K562 (cell line): Measurements from ENCODE around the gene NDC1. TPM values are rescaled to one million over a fixed set of nuclear protein-coding genes. Genes with fewer than 3 reads are reported as not detected.

Experiments
- ATAC-seq: fragments of 200-7000 bp; cut with Tn5 transposase; 3 replicates; pipeline ENCODE4 v1.9.1; 2020; ENCODE audit warnings: moderate library complexity
- BruUV-seq: library from RNA; stranded (reverse); fragments of 400-500 nt; replicated peaks from 2 replicates; lab custom pipeline; 2021; lab: Mats Ljungman, UMichigan
- CTCF ChIA-PET: fragments of 300-600 bp; formaldehyde crosslinking; extraction: SDS; loops from one replicate; lab custom pipeline; 2021; ENCODE audit warnings: low intra/inter-chr PET ratio; lab: Yijun Ruan, JAX
- POLR2A ChIA-PET: fragments of 300-600, 350-650 bp; sonication (Branson Sonifier 250); formaldehyde crosslinking; extraction: SDS; loops from one replicate; lab custom pipeline; 2021; ENCODE audit warnings: antibody characterized with exemption, inconsistent platforms; lab: Yijun Ruan, JAX
- DNase-seq, 4 experiments: peaks; one replicate each; pipeline versions ENCODE4 v3.0.0 to v3.0.0-alpha.2; 2011 to 2018; ENCODE audit warnings: low spot score in 3 of 4, mixed read lengths in 3 of 4; ENCODE audit errors: extremely low read depth in 1 of 4
- FAIRE-seq: peaks from 2 replicates; lab custom pipeline; 2011; peaks lifted over from hg19 to GRCh38; lab: Jason Lieb, UNC
- H2AFZ ChIP-seq: 2 replicates; pipeline ENCODE4 v1.6.0; 2011; ENCODE audit warnings: low read depth, low read length, control low read depth, inconsistent platforms
- H3K27ac ChIP-seq: fragments of 200-600 bp; 3 replicates; pipeline ENCODE4 v1.8.0; 2011; ENCODE audit warnings: low read depth, mild to moderate bottlenecking, control low read depth, inconsistent platforms, low read length, moderate library complexity, mixed read lengths; ENCODE audit errors: extremely low read depth
- H3K27me3 ChIP-seq, 2 experiments: fragments of 300-600 bp in 1 of 2; 2 replicates in 1 of 2; 3 replicates in 1 of 2; pipeline versions ENCODE4 v1.6.0 to v1.8.0; 2011; ENCODE audit warnings: inconsistent platforms in 2 of 2, low read length in 2 of 2, mild to moderate bottlenecking in 1 of 2, mixed read lengths in 1 of 2, moderate library complexity in 1 of 2; ENCODE audit not compliant: control insufficient read depth in 2 of 2, insufficient read depth in 2 of 2
- H3K36me3 ChIP-seq: fragments of 300-600 bp; 3 replicates; pipeline ENCODE4 v1.8.0; 2011; ENCODE audit warnings: mild to moderate bottlenecking, low read length, inconsistent platforms; ENCODE audit not compliant: control insufficient read depth, insufficient read depth
- H3K4me1 ChIP-seq, 2 experiments: fragments of 200-600 bp in 1 of 2; replicated peaks in 1 of 2; 2 replicates in 1 of 2; 3 replicates in 1 of 2; pipeline versions ENCODE4 v1.5.1 to v1.8.0; 2011; ENCODE audit warnings: inconsistent platforms in 2 of 2, low read length in 2 of 2, mild to moderate bottlenecking in 1 of 2, mixed read lengths in 1 of 2, moderate library complexity in 1 of 2; ENCODE audit not compliant: control insufficient read depth in 2 of 2, insufficient read depth in 2 of 2
- H3K4me2 ChIP-seq: 2 replicates; pipeline ENCODE4 v1.6.1; 2011; ENCODE audit warnings: low read length, control low read depth, inconsistent platforms, mixed read lengths; ENCODE audit not compliant: insufficient read depth
- H3K4me3 ChIP-seq: fragments of 200-600 bp; sonication (generic), shearing (Covaris generic); 2 replicates; pipeline ENCODE4 v1.5.1; 2016; ENCODE audit warnings: control low read depth, inconsistent platforms
- H3K79me2 ChIP-seq: fragments of 200-600 bp; 3 replicates; pipeline ENCODE4 v1.8.0; 2011; ENCODE audit warnings: low read length, inconsistent platforms; ENCODE audit not compliant: control insufficient read depth, insufficient read depth
- H3K9ac ChIP-seq, 2 experiments: 2 replicates each; pipeline versions ENCODE4 v1.6.0 to v1.6.1; 2011; ENCODE audit warnings: low read depth in 2 of 2, low read length in 2 of 2, control low read depth in 1 of 2, inconsistent platforms in 1 of 2, mild to moderate bottlenecking in 1 of 2, mixed read lengths in 1 of 2; ENCODE audit not compliant: insufficient read depth in 1 of 2
- H3K9me1 ChIP-seq: one replicate; pipeline ENCODE4 v1.6.0; 2011; ENCODE audit warnings: inconsistent platforms, mild to moderate bottlenecking, low read length, moderate library complexity; ENCODE audit not compliant: control insufficient read depth, insufficient read depth
- H3K9me3 ChIP-seq: replicated peaks from 2 replicates; pipeline ENCODE4 v1.5.1; 2011; ENCODE audit warnings: low read depth, low read length, inconsistent platforms; ENCODE audit not compliant: control insufficient read depth, insufficient read depth
- H4K20me1 ChIP-seq: replicated peaks from 2 replicates; pipeline ENCODE4 v1.6.1; 2011; ENCODE audit warnings: low read length, inconsistent platforms, mixed read lengths; ENCODE audit not compliant: control insufficient read depth, insufficient read depth
- CBX2 ChIP-seq: fragments of 200-600 bp; sonication (generic); IDR thresholded peaks from one replicate; pipeline ENCODE4 v1.6.1; 2012; ENCODE audit warnings: mild to moderate bottlenecking, low read length, inconsistent platforms; ENCODE audit not compliant: insufficient read depth, poor library complexity, severe bottlenecking
- CBX8 ChIP-seq: fragments of 200-600 bp; sonication (generic); IDR thresholded peaks from 2 replicates; pipeline ENCODE4 v1.6.1; 2012; ENCODE audit warnings: borderline replicate concordance, mixed run types, low read depth, mild to moderate bottlenecking, moderate library complexity, mixed read lengths, low read length, control low read depth, inconsistent platforms; ENCODE audit not compliant: poor library complexity, severe bottlenecking; ENCODE audit errors: extremely low read depth
- FOXA1 ChIP-seq: fragments of 450-650 bp; IDR thresholded peaks from 2 replicates; pipeline ENCODE4 v1.6.1; 2016; ENCODE audit warnings: mild to moderate bottlenecking, borderline replicate concordance
- MCM7 ChIP-seq, 2 experiments: fragments of 450-650 bp; IDR thresholded peaks; 2 replicates each; pipeline ENCODE4 v1.6.1; 2016 to 2018
- NCOA6 ChIP-seq: fragments of 450-650 bp; IDR thresholded peaks from 2 replicates; pipeline ENCODE4 v1.6.1; 2017; ENCODE audit warnings: mild to moderate bottlenecking
- NONO ChIP-seq, 2 experiments: fragments of 200-400 bp in 1 of 2; fragments of 450-650 bp in 1 of 2; formaldehyde crosslinking in 1 of 2; IDR thresholded peaks; 2 replicates each; pipeline ENCODE4 v1.6.1; 2017; ENCODE audit warnings: low read depth in 2 of 2, mild to moderate bottlenecking in 2 of 2, moderate library complexity in 2 of 2, low read length in 1 of 2
- PHB ChIP-seq: fragments of 250-450 bp; sonication (Bioruptor Pico); IDR thresholded peaks from 2 replicates; pipeline ENCODE4 v1.5.0; 2021
- SREBF1 ChIP-seq: fragments of 150-350 bp; IDR thresholded peaks from 2 replicates; pipeline ENCODE4 v1.6.1; 2014; ENCODE audit warnings: antibody characterized with exemption, low read depth, low read length, borderline replicate concordance
- TCFL5 ChIP-seq: fragments of 250-450 bp; sonication (Bioruptor Pico); conservative IDR thresholded peaks from 2 replicates; pipeline ENCODE4 v1.6.1; 2021; ENCODE audit warnings: mild to moderate bottlenecking, moderate library complexity, matching md5 sums
- ZNF408 ChIP-seq: fragments of 250-450 bp; sonication (Bioruptor Pico); IDR thresholded peaks from 2 replicates; pipeline ENCODE4 v1.4.0; 2020; ENCODE audit warnings: low read depth, mild to moderate bottlenecking, moderate library complexity
- WGBS: fragments of 100-300 bp; shearing (Covaris generic); methylation state at CpG from one replicate; pipeline ENCODE4 v1.1.6; 2016; ENCODE audit warnings: low coverage, mixed read lengths; ENCODE audit not compliant: insufficient coverage; ENCODE audit errors: missing lambda C conversion rate; 5-methylcytosine and 5-hydroxymethylcytosine counted together
- in situ Hi-C: fragments of 300-500 bp; cut with MboI; formaldehyde crosslinking; loops from 4 replicates; pipeline ENCODE4 v1.15.0; 2018; ENCODE audit warnings: inconsistent platforms, mixed read lengths
- intact Hi-C: fragments of 100-400 bp; cut with micrococcal nuclease; formaldehyde crosslinking; loops from 2 replicates; pipeline ENCODE4 v1.14.2; 2022
- polyA plus RNA-seq, 8 experiments: library from polyadenylated mRNA; depleted of rRNA in 4 of 8; stranded (reverse) in 5 of 8; unstranded in 3 of 8; fragments of >200 nt; fragmentation: Nextera tagmentation in 2 of 8; fragmentation: Illumina TruSeq in 1 of 8; extraction: Ambion mirVana in 2 of 8; extraction: Trizol in 1 of 8; gene quantifications; 2 replicates each; pipeline versions ENCODE4 v1.2.1 to v1.2.3, GENCODE V29; 2011 to 2014; ENCODE audit warnings: inconsistent platforms in 1 of 8, missing spikeins in 1 of 8
- total RNA-seq, 7 experiments: library from RNA; depleted of rRNA in 6 of 7; stranded (reverse); fragments of >200 nt in 6 of 7; fragmentation: Illumina TruSeq in 2 of 7; extraction: Trizol in 2 of 7; gene quantifications; 2 replicates each; pipeline versions ENCODE4 v1.2.1 to v1.2.3, GENCODE V29; 2011 to 2021; ENCODE audit warnings: low replicate concordance in 1 of 7

NDC1 gene
- total and polyA plus RNA-seq, 9 of the 15 experiments (the other 6 are each of a cell fraction or from before 2014, with no cell fraction given) = 26.9 to 102 (median 64.5) TPM

GRCh38 chr1:53732409-53732808, 105.7 kb downstream of the NDC1 start:
- Histone ChIP-seq H3K4me2 (no peak overlapping the region), H3K9me1 (no peaks in the 10 kb centered on the region), H3K9me3 (no peaks in the 10 kb centered on the region), H4K20me1 (0 out of 2 replicates have a peak, but pooled peaks cover 5% of the 10 kb centered on the region), H3K79me2 (no peaks in the 10 kb centered on the region), H3K9ac (no peak overlapping the region), H2AFZ (no peak overlapping the region), H3K27ac (no peak overlapping the region), H3K4me1 (no peaks in the 10 kb centered on the region; a peak in 1 of 5 replicates), H3K36me3 (no peaks in the 10 kb centered on the region), H3K27me3 (peaks cover 70 to 84% of the 10 kb centered on the region in 2 experiments), H3K4me3 (no peak overlapping the region)
- no TSS peak for BruUV-seq
- ATAC-seq = no peak
- WGBS = 2% methylated on average over 3 of the region's 3 CpGs
- TF ChIP-seq TCFL5 (CRISPR knock-in tag) (no peak), CBX8 (peak; percentile 46), FOXA1 (no peak), CBX2 (peak; percentile 71)
- in situ Hi-C loops = no loop called here
- no peak for DNase-seq
- FAIRE-seq = no peak
- CTCF ChIA-PET = no interaction called here
- intact Hi-C loops = no loop called here
- POLR2A ChIA-PET = interaction anchor here (0.6 to 1.2 kb wide), 2 partner anchors 21 to 29 kb away, joined by 3 read pairs; no protein-coding TSS in a partner anchor

- Histone ChIP-seq H3K4me2 (no peak overlapping the region), H3K4me3 (no peak overlapping the region), H3K79me2 (no peaks in the 10 kb centered on the region), H3K4me1 (no peaks in the 10 kb centered on the region), H3K27ac (no peak overlapping the region), H3K9ac (no peak overlapping the region), H2AFZ (no peak overlapping the region), H3K27me3 (peaks cover 68 to 80% of the 10 kb centered on the region in 2 experiments), H3K9me1 (no peaks in the 10 kb centered on the region), H3K9me3 (no peaks in the 10 kb centered on the region), H4K20me1 (0 out of 2 replicates have a peak, but pooled peaks cover 6% of the 10 kb centered on the region), H3K36me3 (no peaks in the 10 kb centered on the region)
- ChIA-PET POLR2A (interaction anchor here (0.6 to 1.2 kb wide), 2 partner anchors 21 to 30 kb away, joined by 3 read pairs; no protein-coding TSS in a partner anchor), CTCF (no interaction called here)
- no peak for DNase-seq
- no peak for ATAC-seq
- intact Hi-C loops (no loop called here), in situ Hi-C loops (no loop called here)
- no peak for FAIRE-seq
- under 1% methylated on average over 8 of the region's 8 CpGs for WGBS
- no TSS peak for BruUV-seq
- no peak for TF ChIP-seq NONO (IDR thresholded peaks at IDR 0.05; ENCODE audit: low read depth in 2 of 2, low read length in 1 of 2)
- TF ChIP-seq ZNF408 (CRISPR knock-in tag) = no peak
- no peak for TF ChIP-seq PHB (CRISPR knock-in tag)
- no peak for TF ChIP-seq NCOA6
- no peak for TF ChIP-seq SREBF1
- no peak for TF ChIP-seq MCM7 (IDR thresholded peaks at IDR 0.05)
Observed at GRCh38 chr1:53731779-53732305, 106.3 kb downstream of the NDC1 start.
